ENCODE data around the gene STRN. TPM values are rescaled to one million over a fixed set of nuclear protein-coding genes. Genes with fewer than 3 reads are reported as not detected.

STRN gene
- total RNA-seq, 1 experiment from 2014 or later = 25.3 TPM

GRCh38 chr2:36963734-36964133 is 2.6 kb downstream of the STRN start:
- peaks cover 42% of the 10 kb centered on the region for H3K4me1 Mint-ChIP-seq (ENCODE audit: insufficient read depth, unreplicated experiment)
- CTCF ChIA-PET = no interaction called here
- no peaks in the 10 kb centered on the region for H3K36me3 Mint-ChIP-seq (ENCODE audit: insufficient read depth, unreplicated experiment)
- BruUV-seq (replicated peaks) = no TSS peak
- H3K4me3 Mint-ChIP-seq (ENCODE audit: unreplicated experiment) = no peak overlapping the region
- no peak for TF ChIP-seq CTCF (IDR thresholded peaks at IDR 0.05; ENCODE audit: unreplicated experiment)
- POLR2A ChIA-PET = interaction anchor here (0.6 to 3.6 kb wide), 5 partner anchors 11 to 80 kb away, joined by 3 to 27 read pairs (median 3); no protein-coding TSS in a partner anchor
- no peaks in the 10 kb centered on the region for H3K27me3 Mint-ChIP-seq (ENCODE audit: insufficient read depth, unreplicated experiment)
- no peaks in the 10 kb centered on the region for H3K9me3 Mint-ChIP-seq (ENCODE audit: unreplicated experiment)
- intact Hi-C loops (cut with micrococcal nuclease) = no loop called here
- peak overlapping the region; percentile 90 for H3K27ac Mint-ChIP-seq (ENCODE audit: low read depth, unreplicated experiment)
- no peak for DNase-seq (ENCODE audit: unreplicated experiment)

- TF ChIP-seq CTCF (IDR thresholded peaks at IDR 0.05; ENCODE audit: unreplicated experiment) = no peak
- no peak for DNase-seq (ENCODE audit: unreplicated experiment)
- H3K4me1 Mint-ChIP-seq (ENCODE audit: insufficient read depth, unreplicated experiment) = peaks cover 41% of the 10 kb centered on the region
- H3K27ac Mint-ChIP-seq (ENCODE audit: low read depth, unreplicated experiment) = peak overlapping the region; percentile 64
- POLR2A ChIA-PET = interaction anchor here (1.4 to 3.6 kb wide), 3 partner anchors 10 to 37 kb away, joined by 3 to 27 read pairs (median 7); no protein-coding TSS in a partner anchor
- CTCF ChIA-PET = interaction anchor here (0.7 to 1.2 kb wide), 2 partner anchors 32 to 183 kb away, joined by 3 read pairs; no protein-coding TSS in a partner anchor
- intact Hi-C loops (cut with micrococcal nuclease) = no loop called here
- no TSS peak for BruUV-seq (replicated peaks)
- H3K27me3 Mint-ChIP-seq (ENCODE audit: insufficient read depth, unreplicated experiment) = no peaks in the 10 kb centered on the region
- no peaks in the 10 kb centered on the region for H3K9me3 Mint-ChIP-seq (ENCODE audit: unreplicated experiment)
- H3K36me3 Mint-ChIP-seq (ENCODE audit: insufficient read depth, unreplicated experiment) = peaks cover 5% of the 10 kb centered on the region
- H3K4me3 Mint-ChIP-seq (ENCODE audit: unreplicated experiment) = no peak overlapping the region
Measured at GRCh38 chr2:36963106-36963505, 3.2 kb downstream of the STRN start.

GRCh38 chr2:36960773-36961172 is 5.6 kb downstream of the STRN start:
- H3K27ac Mint-ChIP-seq (ENCODE audit: low read depth, unreplicated experiment) = no peak overlapping the region
- no peaks in the 10 kb centered on the region for H3K27me3 Mint-ChIP-seq (ENCODE audit: insufficient read depth, unreplicated experiment)
- H3K4me3 Mint-ChIP-seq (ENCODE audit: unreplicated experiment) = no peak overlapping the region
- TF ChIP-seq CTCF (IDR thresholded peaks at IDR 0.05; ENCODE audit: unreplicated experiment) = no peak
- no TSS peak for BruUV-seq (replicated peaks)
- no peak for DNase-seq (ENCODE audit: unreplicated experiment)
- no peaks in the 10 kb centered on the region for H3K9me3 Mint-ChIP-seq (ENCODE audit: unreplicated experiment)
- H3K4me1 Mint-ChIP-seq (ENCODE audit: insufficient read depth, unreplicated experiment) = peaks cover 31% of the 10 kb centered on the region
- peaks cover 7% of the 10 kb centered on the region for H3K36me3 Mint-ChIP-seq (ENCODE audit: insufficient read depth, unreplicated experiment)
- ChIA-PET POLR2A (interaction anchor here (0.6 to 3.6 kb wide), 3 partner anchors 8 to 29 kb away, joined by 3 to 27 read pairs (median 7); no protein-coding TSS in a partner anchor), CTCF (interaction anchor here (0.6 kb wide), 1 partner anchor 330 kb away, joined by 3 read pairs; no protein-coding TSS in a partner anchor)
- intact Hi-C loops (cut with micrococcal nuclease) = no loop called here

- ChIA-PET POLR2A (interaction anchor here (3.6 kb wide), 1 partner anchor 7 kb away, joined by 27 read pairs; no protein-coding TSS in a partner anchor), CTCF (interaction anchor here (0.6 to 1.2 kb wide), 2 partner anchors 19 to 331 kb away, joined by 3 to 4 read pairs; no protein-coding TSS in a partner anchor)
- intact Hi-C loops (cut with micrococcal nuclease) = no loop called here
- no peak overlapping the region for H3K27ac Mint-ChIP-seq (ENCODE audit: low read depth, unreplicated experiment)
- H3K36me3 Mint-ChIP-seq (ENCODE audit: insufficient read depth, unreplicated experiment) = peaks cover 13% of the 10 kb centered on the region
- peaks cover 31% of the 10 kb centered on the region for H3K4me1 Mint-ChIP-seq (ENCODE audit: insufficient read depth, unreplicated experiment)
- no TSS peak for BruUV-seq (replicated peaks)
- H3K27me3 Mint-ChIP-seq (ENCODE audit: insufficient read depth, unreplicated experiment) = no peaks in the 10 kb centered on the region
- H3K9me3 Mint-ChIP-seq (ENCODE audit: unreplicated experiment) = no peaks in the 10 kb centered on the region
- H3K4me3 Mint-ChIP-seq (ENCODE audit: unreplicated experiment) = no peak overlapping the region
- TF ChIP-seq CTCF (IDR thresholded peaks at IDR 0.05; ENCODE audit: unreplicated experiment) = no peak
- no peak for DNase-seq (ENCODE audit: unreplicated experiment)
Measured at GRCh38 chr2:36960005-36960675, 6.2 kb downstream of the STRN start.

Data from MCF 10A (cell line).